Peyer's patch (tissue), 4 donors: ENCODE measurements around the gene MTX3.

ENCODE experiments used
- CTCF ChIP-seq, 6 experiments: fragments of 450-650 bp in 4 of 6; fragments of 200-600 bp in 2 of 6; sonication (generic) in 1 of 6; IDR thresholded peaks; one replicate each; pipeline ENCODE4 v1.5.1; 2017 to 2019; ENCODE audit warnings: antibody characterized with exemption in 6 of 6, mild to moderate bottlenecking in 3 of 6, moderate library complexity in 1 of 6
- POLR2A ChIP-seq, 2 donors: fragments of 450-650 bp; IDR thresholded peaks; one replicate each; pipeline ENCODE4 v1.5.1; 2017; ENCODE audit warnings: antibody characterized with exemption in 2 of 2, mild to moderate bottlenecking in 2 of 2, moderate library complexity in 2 of 2

DNA sequence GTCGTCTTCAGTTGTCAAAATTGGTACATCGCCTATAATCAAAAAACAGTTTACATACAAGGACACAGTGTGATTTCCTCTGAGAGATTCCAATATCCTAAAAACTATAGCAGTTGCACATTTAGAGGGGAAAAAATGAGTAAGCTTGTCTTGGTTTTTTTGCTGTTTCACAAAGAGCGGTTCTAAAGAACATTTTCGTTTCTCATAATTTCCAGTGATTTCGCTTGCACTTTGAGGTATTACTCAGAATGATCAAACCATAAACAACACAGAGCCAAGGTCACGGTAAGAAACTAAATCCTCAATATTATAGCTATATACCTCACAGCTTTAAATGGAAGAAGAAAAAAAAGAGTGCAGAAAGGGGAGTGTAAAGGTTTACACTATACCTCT lies 861 bp downstream of the MTX3 start:
- TF ChIP-seq CTCF (IDR thresholded peaks at IDR 0.05) (no peak), POLR2A (IDR thresholded peaks at IDR 0.05) (no peak)
